SK-N-DZ (cell line): ENCODE measurements around the gene EN2. TPM values are rescaled to one million over a fixed set of nuclear protein-coding genes. Genes with fewer than 3 reads are reported as not detected.

Experiments
- DNase-seq: peaks from one replicate; pipeline ENCODE4 v3.0.0-alpha.2; 2015; ENCODE audit warnings: low spot score
- polyA plus RNA-seq, 2 experiments: library from polyadenylated mRNA; depleted of rRNA; stranded (reverse); fragments of >200 nt; gene quantifications; 2 replicates each; pipeline ENCODE4 v1.2.3, GENCODE V29; 2014

EN2 gene
- polyA plus RNA-seq (2014; cell fraction: cytosol; rRNA removed): not detected in 2 replicates
- polyA plus RNA-seq (2014; cell fraction: nucleus; rRNA removed): not detected in 2 replicates

DNA sequence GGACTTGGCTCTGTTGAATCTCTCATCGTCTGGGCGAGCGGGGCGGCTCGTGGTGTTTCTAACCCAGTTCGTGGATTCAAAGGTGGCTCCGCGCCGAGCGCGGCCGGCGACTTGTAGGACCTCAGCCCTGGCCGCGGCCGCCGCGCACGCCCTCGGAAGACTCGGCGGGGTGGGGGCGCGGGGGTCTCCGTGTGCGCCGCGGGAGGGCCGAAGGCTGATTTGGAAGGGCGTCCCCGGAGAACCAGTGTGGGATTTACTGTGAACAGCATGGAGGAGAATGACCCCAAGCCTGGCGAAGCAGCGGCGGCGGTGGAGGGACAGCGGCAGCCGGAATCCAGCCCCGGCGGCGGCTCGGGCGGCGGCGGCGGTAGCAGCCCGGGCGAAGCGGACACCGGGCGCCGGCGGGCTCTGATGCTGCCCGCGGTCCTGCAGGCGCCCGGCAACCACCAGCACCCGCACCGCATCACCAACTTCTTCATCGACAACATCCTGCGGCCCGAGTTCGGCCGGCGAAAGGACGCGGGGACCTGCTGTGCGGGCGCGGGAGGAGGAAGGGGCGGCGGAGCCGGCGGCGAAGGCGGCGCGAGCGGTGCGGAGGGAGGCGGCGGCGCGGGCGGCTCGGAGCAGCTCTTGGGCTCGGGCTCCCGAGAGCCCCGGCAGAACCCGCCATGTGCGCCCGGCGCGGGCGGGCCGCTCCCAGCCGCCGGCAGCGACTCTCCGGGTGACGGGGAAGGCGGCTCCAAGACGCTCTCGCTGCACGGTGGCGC lies at the start of gene EN2:
TSS of gene EN2 (plus strand) at position 19 of the 767 bp plus-strand sequence. CDS start at position 268, 249 bp downstream.
- no peak for DNase-seq

DNA sequence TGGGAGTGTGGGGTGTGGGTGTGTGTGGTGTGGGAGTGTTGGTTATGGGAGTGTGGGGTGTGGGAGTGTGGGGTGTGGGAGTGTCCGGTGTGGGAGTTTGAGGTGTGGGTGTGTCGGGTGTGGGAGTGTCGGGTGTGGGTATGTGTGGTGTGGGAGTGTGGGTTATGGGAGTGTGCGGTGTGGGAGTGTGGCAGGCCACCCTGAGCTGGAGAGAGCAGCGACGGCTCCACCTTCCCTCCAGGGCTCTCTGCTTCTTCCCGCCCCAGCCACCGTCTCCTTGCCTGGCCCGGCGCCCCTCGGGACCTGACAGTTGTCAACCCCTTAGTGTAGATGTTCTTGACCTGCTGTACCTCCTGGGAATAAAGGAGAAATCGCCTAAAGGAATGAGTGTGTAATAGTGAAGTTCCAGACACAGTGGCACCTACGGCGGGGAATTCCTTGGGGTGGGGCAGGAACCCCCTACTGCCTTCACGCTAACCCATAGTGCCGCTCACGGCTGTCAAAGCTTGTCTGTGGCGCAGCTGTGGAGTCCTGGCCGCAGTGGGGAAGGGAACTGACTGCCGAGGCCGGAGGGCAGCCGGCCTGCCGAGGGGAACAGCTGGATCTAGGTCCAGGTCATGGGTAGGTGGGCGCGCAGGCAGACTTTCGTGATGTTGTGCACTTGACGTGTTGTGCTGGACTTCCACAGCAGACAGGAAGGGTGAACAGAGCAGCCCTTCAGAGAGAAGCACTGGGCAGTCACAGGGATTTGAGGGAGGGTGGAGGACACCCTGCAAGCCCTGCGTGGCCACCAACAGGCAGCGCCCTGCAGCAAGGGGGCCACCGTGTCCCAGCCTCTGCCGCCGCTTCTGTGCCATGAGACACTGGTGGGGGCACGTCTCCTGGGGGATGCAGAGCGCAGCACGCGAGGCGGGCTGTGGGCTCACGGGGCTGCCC lies 49.0 kb upstream of the EN2 start:
- DNase-seq: no peak

DNA sequence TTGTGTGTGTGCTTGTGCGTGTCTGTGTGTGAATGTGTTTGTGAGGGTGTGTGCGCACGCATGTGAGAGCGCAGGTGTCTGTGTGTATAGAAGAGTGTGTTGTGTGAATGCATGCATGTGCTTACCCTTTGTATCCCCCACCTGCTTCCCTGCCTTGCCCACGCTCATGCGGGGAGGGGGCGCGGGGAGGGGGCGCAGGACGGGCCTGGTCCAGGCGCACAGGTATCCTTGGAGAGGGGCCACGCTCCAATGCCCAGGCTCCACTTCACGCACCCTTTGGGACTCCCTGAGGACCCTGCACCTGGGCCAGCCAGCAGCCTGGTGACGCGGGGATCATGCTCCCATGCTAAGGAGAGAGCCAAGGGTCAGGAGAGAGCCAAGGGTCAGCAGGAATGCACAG lies 47.9 kb upstream of the EN2 start:
- no peak for DNase-seq

DNA sequence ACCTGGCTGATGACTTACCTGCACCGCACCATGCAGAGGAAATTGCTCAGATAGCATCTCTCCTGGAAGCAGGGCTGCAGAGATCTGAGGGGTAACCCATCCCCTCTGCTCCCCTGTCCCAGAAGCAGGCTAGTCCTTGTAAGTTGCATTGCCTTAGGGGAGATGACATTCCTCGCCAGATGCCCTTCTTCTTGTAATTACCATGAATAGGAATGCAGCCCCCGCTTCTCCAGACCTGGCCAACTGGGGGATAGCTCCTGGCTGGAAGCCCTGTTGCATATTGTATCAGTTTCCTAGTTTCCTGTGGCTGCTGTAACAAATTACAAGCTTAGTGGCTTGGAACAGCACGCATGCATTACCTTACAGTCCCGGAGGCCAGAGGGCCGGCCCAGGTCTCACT lies 47.5 kb upstream of the EN2 start:
- DNase-seq: no peak

DNA sequence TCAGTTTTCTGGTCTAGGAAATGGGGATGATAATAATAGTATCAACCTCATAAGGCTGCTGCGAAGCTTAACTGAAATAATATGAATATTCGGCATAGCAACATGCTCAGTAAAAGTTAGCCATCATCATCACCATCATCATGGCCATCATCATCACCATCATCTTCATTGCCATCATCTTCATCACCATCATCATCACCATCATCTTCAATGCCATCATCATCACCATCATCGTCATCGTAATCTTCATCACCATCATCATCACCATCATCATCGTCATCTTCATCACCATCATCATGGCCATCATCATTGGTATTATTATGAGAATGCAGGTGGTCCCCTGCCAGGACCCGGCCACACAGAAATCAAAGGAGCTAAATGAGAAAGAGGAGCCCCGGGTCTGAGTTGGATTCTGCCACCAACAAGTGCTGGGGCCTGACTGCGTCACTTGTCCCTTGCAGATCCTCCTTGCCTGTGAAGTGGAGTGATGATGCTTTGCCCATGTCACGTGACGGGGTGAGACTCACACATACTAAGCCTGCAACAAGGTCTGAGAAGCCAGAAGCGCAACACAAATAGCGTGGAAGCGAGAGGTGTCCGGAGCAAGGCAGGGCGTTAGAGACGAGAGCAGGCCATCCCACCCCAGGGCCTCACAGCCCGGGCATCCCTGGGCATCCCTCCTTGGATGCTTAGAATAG lies 46.1 kb upstream of the EN2 start:
- no peak for DNase-seq

DNA sequence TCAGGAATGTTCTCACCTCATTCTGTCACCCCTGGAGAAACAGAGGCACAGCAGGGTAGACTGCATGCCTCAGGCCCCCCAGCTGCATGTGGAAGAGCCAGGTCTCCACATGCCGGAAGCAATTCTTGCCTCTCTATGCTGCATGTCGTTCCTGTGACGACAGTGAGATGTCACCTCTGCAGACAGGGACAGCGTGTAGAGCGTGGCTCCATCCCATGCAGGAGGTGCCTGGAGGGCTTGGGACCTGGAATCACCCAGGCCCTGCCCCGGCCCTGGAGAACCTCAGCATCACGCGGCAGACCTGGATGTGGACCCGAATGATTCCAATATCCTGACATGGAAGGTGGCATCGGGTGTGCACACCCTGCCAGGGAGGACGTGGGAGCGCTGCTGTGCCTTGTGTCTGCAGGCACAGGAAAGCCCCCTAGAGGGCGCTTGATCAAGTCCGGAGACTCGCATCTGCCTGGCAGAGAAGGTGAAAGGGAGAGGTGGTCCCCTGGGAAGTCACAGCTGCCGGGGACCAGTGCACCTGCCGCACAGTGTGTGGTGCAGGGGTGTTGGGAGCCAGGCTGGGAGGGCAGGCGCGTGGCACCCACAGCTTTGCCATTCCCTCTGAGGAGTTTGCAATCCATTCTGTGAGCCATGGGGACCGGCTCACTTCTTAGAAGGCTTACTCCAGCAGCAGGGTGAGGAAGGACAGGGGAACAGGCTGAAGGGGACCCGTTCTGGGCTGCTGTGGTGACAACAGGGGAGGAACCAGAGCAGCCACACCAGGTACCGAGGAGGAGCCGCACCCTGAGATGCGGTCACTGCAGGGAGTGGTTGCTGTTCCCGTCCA lies 45.3 kb upstream of the EN2 start:
- DNase-seq: peak; percentile 36

DNA sequence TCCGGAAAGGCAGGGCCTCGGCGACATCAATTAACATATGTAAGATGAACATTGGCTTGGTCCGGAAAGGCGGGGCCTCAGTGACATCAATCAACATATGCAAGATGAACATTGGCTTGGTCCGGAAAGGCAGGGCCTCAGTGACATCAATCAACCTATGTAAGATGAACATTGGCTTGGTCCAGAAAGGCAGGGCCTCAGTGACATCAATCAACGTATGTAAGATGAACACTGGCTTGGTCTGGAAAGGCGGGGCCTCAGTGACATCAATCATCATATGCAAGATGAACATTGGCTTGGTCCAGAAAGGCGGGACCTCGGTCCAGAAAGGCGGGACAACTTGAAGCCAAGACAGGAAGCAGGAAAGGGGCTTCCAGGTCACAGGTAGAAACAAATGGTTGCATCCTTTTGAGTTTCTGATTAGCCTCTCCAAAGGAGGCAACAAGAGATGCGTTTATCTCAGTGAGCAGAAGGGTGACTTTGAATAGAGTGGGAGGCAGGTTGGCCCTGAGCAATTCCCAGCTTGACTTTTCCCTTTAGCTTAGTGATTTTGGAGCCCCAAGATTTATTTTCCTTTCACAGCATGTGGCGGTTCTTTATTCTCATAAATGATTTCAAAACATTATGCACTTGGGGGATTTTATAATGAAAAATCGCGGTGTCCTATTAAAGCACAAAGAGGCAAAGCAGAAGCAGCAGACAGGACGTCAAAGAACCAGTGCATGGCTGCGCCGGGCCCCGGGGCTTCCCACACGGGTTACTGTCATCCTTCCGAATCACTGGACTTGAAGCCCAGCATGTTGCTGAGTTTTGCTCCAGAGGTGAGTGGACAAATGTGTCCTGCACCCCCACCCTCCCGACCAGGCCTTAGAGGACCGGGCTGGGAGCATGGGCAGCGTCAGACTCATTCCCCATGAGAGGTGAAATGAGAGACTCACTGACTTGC lies 43.1 kb upstream of the EN2 start:
- no peak for DNase-seq

DNA sequence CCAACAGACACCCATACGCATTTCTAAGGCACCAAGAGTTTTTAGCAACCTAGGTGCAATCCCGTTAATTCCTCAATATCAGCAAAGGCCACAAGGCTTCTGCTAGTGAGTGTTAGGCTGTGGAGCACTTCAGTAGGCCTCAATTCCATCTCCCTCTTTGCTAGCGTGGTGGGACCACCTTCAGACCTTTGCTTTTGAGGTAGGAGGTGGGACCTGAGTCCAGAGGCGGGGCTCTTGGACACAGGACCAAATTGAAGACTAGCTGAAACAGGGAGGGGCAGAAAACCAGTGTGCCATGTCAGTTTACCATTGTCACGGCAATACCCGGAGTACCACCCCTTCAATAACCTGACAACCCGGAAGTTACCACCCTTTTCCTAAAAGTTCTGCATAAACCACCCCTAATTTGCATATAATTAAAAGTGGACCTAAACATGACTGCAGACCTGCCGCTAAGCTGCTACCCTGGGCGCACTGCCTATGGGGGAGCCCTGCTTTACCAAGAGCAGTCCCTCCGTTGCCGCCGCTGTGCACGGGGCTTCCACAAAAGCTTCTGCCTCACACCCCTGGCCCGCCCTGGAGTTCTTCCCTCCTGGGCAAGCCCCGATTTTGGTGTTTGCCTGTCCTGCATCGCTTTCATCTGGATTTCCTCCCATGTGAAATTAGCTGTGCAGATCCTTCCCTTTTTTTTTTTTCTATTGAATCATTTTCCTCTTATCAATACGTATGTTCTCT lies 41.1 kb upstream of the EN2 start:
- no peak for DNase-seq

DNA sequence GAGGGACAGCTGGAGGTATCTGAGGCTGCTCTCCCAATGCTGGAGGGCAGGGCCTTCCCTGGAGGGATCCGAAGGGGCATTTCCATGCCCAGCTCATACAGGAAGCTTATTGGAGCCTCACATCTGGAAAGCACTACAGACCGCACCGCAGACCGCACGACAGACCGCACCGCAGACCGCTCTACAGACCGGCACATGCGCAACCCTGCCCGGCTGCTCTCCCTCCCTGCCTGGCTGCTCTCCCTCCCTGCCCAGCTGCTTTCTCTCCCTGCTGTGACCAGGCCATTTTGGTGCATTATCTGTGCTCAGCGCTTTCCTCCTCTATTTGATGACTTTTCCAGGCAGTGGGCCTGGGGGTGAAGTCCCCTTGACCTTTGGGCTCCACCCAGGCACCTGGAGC lies 39.6 kb upstream of the EN2 start:
- DNase-seq: no peak

DNA sequence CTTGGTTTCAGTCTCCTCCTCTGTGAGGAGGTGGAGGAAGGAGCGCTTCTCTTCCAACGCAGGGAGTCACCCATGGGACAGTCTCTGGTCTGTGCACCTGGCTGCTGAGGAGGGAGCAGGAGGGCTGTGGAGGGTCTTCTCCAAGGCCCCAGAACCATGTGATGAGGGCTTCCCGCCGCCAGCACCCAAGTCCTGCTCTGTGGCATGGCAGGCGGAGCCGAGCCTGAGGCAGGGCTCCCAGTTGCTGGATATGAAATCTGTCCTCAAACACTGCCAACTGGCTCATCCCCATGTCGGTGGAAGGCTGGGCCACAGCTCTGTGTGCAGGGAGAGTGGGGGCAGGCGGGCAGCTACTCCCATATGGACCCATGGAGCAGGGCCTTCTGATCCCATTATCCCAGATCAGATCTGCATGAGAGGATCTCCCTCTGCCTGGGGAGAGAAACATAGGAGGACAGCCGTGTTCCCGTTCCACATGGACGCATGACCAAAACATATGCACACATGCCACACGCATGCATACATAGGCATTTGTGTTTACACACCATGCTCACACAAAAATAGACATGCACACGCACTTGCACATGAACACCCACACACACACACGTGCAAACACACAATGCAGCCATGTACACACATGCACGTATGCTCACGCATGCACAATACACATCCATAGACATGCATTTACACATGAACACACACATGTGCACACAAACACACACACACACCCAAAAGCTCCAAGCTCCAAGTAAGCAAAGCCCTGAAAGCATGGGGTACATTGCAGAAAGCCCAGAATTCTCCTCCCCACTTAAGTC lies 38.8 kb upstream of the EN2 start:
- DNase-seq: no peak

DNA sequence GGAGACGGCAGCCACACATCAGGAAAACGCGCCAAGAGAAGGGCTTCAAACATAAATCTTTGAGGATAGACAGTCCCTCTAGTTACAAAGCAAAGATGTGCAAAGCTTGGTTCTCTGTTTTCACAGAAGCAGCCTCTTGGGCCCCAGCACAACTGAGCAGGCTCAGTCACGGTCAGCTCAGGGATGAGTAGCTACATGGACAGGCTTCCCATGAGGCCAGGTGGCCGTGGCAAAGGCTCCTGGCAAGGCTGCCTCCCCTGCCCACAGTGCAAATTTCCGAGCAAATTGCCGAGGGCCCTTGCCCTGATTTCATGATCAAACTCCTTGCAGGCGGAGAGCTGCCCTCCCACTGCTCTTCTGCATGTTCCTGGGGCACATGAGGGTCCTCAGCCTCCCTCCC lies 37.8 kb upstream of the EN2 start:
- no peak for DNase-seq

DNA sequence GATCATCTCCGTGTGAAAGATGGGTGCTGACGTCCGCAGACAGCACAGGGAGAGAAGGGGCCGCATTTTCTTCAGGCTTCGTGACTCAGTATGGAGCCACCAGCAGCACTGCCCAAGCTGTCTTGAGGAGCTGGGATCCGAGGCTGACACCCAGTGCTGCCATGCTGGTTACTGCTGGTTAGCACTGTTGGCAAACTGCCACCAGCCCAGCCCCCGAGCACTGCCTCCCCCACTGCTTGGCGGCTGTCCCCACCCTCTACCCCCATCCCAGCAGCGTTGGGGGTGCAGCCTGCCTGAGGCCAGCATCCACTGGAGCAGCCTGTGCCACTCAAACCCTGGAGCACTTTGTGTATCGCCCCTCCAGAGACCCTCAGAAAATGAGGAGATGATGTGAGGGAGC lies 35.8 kb upstream of the EN2 start:
- no peak for DNase-seq

DNA sequence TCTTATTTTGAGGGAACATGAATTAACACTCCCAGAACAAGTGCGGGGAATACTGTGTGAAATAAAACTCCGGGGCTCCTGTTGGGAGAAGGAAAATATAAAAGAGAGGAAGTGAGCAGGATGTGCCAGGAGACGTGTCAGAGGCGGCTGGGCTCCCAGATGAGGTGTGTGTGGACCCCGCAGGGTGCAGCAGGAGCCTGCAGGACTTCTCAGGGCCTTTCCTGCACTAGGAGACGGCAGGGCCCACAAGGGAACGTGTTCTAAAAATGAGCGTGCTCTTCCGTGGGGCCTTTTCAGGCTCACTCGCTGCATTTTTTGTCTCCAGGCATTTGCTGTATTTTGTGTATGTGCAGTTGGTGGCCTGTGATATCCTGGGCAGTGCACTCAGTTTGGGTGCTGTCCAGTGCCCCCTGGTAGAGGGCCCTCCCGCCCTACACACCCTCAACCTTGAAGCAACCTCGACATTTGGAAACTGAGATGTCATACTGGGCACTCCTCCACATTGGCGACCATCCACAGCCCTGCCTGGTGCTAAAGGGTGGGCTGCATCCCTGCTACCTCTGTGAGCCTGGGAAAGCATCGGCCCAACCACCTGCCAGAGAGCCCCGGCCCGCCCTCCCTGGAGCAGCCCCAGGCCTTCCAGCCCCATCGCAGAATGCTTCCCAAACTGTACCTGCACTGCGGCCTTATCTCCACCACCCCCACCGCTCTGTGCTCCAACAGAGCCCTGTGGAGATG lies 35.2 kb upstream of the EN2 start:
- no peak for DNase-seq

DNA sequence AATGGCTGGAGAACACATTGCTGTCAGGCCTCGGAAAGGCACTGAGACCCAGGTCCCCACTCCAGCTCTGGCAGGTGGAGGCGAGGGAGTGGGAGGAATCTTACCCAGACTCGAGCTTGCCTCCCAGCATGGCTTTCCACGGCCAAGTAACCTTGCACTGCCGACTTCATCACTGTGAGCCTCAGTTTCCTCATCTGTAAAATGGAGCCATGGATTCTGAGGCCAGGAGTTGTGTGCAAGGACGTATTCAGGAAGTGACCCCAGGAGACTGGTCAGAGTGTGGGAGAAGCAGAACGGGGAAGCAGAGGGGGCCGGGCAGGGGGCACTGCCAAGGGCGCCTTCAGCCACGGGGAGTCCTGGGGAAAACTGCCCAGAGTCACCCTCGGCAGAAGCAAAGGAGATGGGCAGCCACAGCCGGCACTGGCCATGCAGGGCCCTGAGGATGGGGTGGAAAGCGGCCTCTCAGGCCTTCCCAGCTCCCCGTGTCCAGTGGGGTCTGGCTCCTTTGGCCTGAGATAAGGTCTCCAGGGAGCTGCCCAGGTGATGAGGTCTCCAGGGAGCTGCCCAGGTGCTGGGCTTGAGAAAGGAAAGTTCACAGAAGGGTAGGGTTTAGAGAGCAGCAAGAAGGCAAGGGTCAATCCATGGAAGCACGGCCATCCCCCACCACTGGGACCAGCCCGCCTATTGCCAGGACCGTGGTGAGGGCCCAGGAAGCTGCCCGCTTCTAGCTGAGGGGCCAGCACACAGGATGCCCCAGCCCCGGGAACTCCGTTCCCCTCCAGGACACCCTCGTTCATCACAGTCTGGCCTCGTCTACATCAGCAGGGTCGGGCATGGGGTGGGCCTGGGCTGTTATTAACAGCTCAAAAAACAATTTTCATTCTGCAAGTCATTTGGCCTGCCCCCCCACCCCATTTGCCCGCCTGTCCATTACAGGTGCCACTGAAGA lies 34.3 kb upstream of the EN2 start:
- no peak for DNase-seq

DNA sequence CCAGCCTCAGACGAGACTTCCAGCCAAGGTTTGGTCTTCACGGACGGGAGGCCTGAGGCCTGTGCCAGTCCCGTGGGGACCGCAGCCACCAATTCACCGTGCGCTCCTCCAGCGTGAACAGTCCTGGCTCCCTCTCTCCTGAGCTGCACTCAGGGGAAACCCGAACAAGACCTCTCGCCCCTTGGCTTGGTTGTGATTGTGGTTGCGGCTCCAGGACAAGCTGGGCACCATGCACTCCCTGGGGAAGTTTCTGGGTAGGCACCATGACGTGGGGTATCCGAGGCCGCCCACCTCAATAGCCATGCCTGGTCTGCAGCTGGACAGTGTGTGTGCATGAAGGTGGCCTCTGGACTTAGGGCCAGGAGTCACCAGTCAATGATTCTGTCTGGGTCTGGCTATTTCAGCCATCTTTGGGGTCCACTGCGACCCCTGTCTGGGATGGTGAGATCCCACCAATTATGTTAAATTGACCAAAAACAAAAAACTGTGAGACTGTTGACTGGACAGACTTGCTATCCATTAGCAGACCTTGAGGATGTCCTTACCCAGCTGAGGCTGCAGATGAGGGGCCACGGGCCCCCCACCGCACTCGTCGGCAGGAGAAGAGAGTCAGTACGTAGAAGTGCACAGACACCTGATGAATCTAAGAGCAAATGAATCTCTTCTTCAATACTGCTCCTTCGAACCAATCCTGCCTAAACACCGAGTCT lies 33.5 kb upstream of the EN2 start:
- no peak for DNase-seq

DNA sequence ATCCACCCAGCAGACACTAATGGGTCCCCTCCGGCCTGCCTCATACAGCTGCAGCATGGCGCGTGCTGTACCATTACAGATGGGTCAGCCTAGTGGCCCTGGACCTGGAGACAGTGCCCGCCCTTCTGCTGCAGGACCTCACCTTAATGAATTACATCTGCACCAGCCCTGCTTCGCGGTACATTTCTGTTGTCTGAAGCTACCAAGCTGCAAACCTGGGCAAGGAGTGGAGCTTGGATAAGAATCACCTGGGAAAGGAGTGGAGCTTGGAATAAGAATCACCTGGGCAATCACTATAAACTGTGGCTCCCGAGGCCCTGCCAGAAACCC lies 33.0 kb upstream of the EN2 start:
- no peak for DNase-seq
